Measurements from ENCODE around the gene SLC35F4. TPM values are rescaled to one million over a fixed set of nuclear protein-coding genes. Genes with fewer than 3 reads are reported as not detected.

The SLC35F4 gene
- total RNA-seq, 6 experiments from 2014 or later = not detected

- Mint-ChIP-seq H3K4me1 (ENCODE audit: low read depth) (no peaks in the 10 kb centered on the region), H3K4me3 (no peak overlapping the region), H3K27me3 (ENCODE audit: insufficient read depth) (no peaks in the 10 kb centered on the region), H3K27ac (no peak overlapping the region), H3K36me3 (ENCODE audit: low read depth) (no peaks in the 10 kb centered on the region), H3K9me3 (peaks cover 16% of the 10 kb centered on the region)
- no peak for TF ChIP-seq CTCF (IDR thresholded peaks at IDR 0.05)
- DNase-seq = no peak
Measured at GRCh38 chr14:57578801-57579200, 287.1 kb downstream of the SLC35F4 start.

GRCh38 chr14:57576498-57576897 lies 289.4 kb downstream of the SLC35F4 start:
- Mint-ChIP-seq H3K36me3 (ENCODE audit: low read depth) (no peaks in the 10 kb centered on the region), H3K27me3 (ENCODE audit: insufficient read depth) (no peaks in the 10 kb centered on the region), H3K9me3 (peaks cover 17% of the 10 kb centered on the region), H3K27ac (no peak overlapping the region), H3K4me3 (no peak overlapping the region), H3K4me1 (ENCODE audit: low read depth) (no peaks in the 10 kb centered on the region)
- TF ChIP-seq CTCF (IDR thresholded peaks at IDR 0.05) = no peak
- no peak for DNase-seq

GRCh38 chr14:57575482-57575881 lies 290.4 kb downstream of the SLC35F4 start:
- Mint-ChIP-seq H3K27ac (no peak overlapping the region), H3K36me3 (ENCODE audit: low read depth) (no peaks in the 10 kb centered on the region), H3K4me3 (no peak overlapping the region), H3K9me3 (peaks cover 19% of the 10 kb centered on the region), H3K27me3 (ENCODE audit: insufficient read depth) (no peaks in the 10 kb centered on the region), H3K4me1 (ENCODE audit: low read depth) (no peaks in the 10 kb centered on the region)
- TF ChIP-seq CTCF (IDR thresholded peaks at IDR 0.05) = no peak
- DNase-seq = no peak

GRCh38 chr14:57574617-57575288 lies 291.1 kb downstream of the SLC35F4 start:
- Mint-ChIP-seq H3K4me3 (no peak overlapping the region), H3K27me3 (ENCODE audit: insufficient read depth) (no peaks in the 10 kb centered on the region)

GRCh38 chr14:57573173-57573572 lies 292.7 kb downstream of the SLC35F4 start:
- DNase-seq = no peak
- no peaks in the 10 kb centered on the region for H3K4me1 Mint-ChIP-seq (ENCODE audit: low read depth)
- H3K27ac Mint-ChIP-seq = no peak overlapping the region
- no peaks in the 10 kb centered on the region for H3K36me3 Mint-ChIP-seq (ENCODE audit: low read depth)
- TF ChIP-seq CTCF (IDR thresholded peaks at IDR 0.05) = no peak
- H3K4me3 Mint-ChIP-seq = no peak overlapping the region
- H3K9me3 Mint-ChIP-seq = peaks cover 30% of the 10 kb centered on the region
- no peaks in the 10 kb centered on the region for H3K27me3 Mint-ChIP-seq (ENCODE audit: insufficient read depth)

More at GRCh38 chr14:57574617-57575288, 291.1 kb downstream of the SLC35F4 start:
- Mint-ChIP-seq H3K9me3 (peaks cover 22% of the 10 kb centered on the region), H3K4me1 (ENCODE audit: low read depth) (no peaks in the 10 kb centered on the region), H3K36me3 (ENCODE audit: low read depth) (no peaks in the 10 kb centered on the region), H3K27ac (no peak overlapping the region)
- no peak for DNase-seq
- no peak for TF ChIP-seq CTCF (IDR thresholded peaks at IDR 0.05)
